NK-92 (cell line): ENCODE results near the gene JAZF1.
"Not testable (repeated sequence)": the region's sequence is repeated elsewhere in the genome, so short reads cannot be mapped to it uniquely, and the experiment has no call there.

ENCODE experiments used
- DNase-seq: peaks from one replicate; lab custom pipeline; 2025; ENCODE audit not compliant: unreplicated experiment; lab: John Stamatoyannopoulos, UW

Gene JAZF1

DNA sequence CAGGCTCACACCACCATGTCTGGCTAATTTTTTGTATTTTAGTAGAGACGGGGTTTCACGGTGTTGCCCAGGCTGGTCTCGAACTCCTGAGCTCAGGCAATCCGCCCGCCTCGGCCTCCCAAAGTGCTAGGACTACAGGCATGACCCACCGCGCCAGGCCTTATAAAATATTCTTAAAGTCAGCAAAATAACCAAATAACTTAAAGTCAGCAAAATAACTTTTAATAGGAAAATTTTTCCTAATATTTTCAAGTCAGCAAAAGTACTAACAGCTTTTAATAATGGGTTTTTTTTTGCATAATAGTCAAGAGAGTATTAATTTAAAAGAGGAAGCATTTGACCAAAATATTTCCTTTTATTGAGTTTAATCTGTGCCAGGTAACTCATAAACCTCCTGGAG lies 258.2 kb downstream of the JAZF1 start:
- DNase-seq: not testable (repeated sequence)

DNA sequence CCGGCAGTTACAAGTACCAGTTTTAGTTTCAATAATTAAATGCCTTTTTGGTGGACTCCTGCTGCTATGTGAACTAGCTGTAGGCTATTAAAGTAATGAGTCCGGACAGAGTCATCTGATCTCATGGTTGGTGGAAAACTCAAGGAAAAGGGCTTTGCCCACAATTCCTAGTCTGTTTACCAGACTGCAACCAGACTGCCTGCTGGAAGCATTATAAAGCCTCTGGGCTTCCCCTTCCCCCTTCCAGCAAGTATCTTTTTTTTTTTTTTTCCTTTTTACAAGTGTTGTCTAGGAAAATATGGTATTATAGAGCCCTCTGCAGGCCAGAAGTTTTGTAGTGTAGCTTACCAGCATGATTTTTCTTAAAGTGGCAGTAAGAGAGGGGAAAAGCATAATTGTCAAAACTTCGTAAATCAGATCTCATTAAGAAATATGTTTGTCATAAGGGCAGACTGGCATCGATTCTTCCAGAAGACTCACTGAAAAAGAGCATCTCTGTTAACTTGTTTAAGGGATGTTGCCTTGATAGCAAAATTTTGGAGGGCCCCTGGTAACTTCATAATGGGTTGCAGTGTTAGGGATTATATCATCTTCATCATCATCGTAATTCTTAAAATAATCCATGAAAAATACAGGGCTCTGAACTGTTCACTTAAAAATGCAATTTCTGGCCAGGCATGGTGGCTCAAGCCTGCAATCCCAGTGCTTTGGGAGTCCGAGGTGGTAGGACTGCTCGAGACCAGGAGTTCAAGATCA lies 259.3 kb downstream of the JAZF1 start:
- DNase-seq: no peak

DNA sequence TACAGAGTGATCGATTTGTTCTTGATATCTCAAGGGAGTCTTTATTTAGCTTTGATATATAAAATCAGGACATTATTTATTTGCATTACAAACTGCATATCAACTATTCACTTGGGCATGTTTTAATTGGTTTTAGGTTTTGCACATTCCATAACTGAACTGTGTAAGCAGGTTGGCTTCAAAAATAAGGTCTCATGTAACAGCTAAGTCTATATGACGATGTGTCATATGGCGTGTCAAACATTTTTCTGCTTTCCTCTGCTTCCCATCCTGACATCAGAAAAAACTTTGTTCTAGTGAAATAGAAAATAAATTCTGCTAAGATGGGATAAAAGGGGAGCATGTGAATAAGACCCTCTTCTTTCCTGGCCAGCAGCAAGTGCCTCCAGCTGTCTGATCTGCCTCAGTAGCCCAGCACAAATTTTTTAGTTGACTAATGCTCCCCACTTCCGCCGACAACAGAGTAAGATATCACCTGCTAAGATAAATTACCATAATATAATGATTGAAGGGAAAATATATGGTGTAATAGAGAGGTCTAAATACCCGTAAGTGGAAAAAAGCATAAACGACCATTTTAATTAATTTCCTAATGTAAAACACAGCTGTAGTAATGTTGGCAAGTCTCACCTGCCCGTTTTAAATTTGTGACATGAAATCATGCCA lies 260.2 kb downstream of the JAZF1 start:
- DNase-seq: no peak

DNA sequence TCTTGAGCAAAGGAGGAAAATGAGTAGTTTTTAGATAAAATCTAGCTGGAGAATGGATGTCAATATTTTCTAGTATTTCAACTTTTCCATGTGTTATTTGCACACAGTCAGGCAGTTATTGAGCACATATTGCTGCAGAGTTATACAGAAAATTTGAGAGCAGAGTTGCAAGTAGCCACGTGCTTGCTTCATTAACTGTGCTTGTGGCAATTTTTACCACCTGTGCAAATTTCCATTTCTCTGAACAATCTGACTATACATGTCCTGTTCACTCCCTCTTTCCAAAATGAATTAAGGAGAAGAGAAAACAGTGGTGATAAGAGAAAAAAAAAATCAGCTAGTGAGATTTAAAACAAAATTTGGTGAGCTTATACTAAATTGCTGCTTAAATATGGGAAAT lies 262.1 kb downstream of the JAZF1 start:
- no peak for DNase-seq

DNA sequence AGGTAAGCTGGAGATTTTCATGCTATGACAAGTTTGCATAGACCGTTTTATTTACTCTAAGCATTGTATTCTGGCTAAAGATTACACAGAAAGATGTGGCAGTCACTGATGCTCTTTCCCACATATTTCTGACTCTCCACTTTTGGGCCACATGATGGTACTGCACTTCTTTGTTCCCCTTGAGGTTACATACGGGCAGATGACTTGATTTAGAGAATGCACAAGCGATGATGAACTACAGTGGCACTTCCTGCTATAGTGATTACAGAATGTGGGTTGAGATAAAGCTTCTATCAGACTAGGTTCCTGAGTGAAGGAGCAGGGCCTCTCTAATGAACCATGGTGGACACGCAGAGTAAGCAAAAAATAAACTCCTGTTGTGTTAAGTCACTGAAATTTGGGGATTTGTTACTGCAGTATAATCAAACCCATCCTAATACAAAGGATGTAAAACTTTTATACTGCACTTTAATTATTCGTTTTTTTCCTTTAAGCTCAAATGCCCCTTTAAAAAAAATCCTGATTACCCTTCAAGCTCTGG lies 262.8 kb downstream of the JAZF1 start:
- DNase-seq: no peak

DNA sequence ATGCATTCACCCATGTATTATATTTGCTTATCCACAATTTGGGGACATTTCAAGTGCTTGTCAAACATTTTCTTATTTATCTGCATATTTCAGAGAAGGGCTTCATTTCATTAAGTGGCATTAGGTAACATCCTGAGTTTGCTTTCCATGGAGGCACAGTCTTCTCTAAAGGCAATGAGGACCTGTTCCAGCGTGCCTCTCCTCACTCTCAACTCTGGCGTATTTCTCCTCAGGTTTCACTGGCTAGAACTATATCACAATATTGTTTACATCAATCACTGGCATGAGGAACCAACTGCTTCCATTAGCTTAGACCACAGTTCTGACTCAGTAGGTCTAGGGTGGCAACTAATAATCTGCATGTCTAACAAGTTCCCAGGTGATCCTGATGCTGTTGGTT lies 263.5 kb downstream of the JAZF1 start:
- no peak for DNase-seq

DNA sequence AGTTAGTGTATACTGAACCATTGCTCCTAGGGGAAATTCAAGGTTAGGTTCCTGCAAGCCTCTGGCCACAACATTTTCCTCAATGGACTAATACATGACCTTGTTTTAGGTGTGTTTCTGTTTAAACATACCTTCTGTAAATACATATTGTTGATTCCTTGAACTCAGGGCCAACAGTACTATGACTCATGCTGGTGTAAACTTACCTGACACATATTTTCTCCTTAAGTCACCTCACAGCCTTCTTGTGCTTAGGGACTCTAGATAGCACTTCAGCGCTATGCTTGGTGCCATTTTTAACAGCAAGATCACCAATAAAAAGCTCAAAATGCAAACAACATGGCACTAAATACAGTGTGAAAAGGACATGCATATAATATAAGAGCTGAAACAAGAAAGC lies 264.2 kb downstream of the JAZF1 start:
- no peak for DNase-seq

DNA sequence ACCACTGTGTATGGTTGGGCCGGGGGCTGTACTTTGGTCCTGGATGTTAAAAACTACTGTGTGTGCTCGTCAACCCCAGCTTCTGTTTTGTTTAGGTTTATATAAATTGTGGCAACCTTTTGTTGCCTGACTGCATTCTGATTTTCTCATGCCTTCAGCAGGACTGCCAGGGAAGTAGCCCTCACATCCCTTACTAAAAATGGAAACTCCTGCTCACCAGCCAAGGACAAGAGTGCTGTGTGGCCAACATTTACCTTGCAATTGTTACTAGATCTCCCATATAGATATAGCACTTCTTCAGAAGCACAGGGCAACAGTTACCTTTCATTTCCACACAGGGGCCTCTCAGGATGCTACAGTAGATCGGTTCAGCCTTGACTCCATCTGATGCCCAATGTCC lies 266.2 kb downstream of the JAZF1 start:
- DNase-seq: no peak

DNA sequence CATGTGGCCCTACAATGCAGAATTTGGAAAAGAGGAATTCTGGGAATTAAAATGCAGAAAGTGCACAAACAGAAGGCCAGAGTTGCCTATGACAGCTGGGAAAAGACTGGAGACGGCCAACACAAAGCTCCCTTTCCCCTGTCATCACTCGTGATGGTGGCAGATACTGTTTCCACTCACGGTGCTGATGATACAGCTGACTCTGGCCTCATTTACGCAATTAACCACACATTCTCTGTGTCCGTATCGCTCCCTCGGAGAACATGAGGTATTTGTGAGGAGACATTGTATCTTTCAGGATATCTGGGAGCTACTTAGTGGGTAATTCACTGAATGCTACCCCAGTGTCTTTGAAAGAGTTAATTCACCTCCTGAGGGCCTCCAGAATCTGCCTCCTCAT lies 267.8 kb downstream of the JAZF1 start:
- DNase-seq: no peak

DNA sequence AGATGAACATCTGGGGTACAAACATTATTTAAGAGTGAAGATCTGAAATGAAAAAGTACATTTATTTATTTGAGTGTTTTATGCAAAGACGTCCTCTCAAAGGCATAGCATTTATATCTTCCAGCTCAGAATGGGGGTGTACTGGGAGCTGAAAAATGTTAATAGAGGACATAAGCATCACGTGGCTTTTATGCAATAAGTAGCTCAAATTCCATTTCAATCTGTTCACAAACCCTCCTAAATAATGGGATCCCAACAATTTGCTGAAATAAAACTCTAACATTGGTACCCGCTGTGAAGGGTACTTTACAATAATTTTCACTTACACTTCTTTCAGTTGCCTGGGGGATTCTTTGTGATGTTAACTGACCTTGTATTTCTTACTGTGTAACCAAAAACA lies 268.7 kb downstream of the JAZF1 start:
- no peak for DNase-seq

DNA sequence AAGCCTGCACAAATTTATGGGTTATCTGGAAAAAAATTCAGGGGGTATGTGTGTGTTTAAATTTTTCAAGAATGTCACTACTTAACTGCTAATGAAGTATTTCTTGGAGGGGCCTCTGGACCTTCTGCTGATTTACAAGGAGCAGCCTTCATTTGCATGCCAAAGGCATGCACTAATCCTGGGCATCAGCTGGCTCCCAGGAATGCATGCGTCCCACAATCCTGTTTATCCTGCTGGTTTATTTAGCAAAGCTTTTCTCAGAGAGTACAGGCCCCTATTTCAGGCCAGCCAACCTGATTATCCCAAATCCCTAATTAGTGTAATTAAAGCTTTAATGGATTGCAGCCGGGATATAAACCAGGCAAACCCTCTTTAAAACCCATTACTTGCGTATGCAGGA lies 270.3 kb downstream of the JAZF1 start:
- DNase-seq: no peak

DNA sequence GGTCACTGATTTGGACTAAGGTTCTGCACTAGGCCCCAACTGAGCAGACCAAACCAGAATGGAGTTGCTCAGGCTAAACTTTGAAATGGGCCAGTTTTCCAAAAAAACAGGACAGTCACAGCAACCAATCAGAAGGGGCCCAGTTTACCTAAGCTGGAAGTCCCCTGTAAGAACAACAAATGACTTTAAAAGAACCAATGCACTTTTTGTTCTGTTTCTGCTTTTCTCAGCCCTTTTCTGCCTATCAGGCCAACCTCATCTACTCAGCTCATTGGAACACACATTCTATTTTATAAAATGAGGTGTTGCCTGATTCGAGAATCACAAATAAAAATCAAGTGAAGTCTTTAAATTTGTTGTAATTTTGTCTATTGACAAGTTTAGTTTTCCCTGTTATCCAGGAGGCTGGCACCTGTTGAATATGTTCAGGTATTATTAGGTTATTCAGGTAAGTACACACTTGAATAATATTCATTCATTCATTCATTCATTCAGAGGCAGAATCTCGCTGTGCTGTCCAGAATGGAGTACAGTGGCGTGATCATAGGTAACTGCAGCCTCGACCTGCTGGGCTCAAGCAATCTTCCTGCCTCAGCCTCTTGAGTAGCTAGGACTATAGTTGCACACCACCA lies 271.9 kb downstream of the JAZF1 start:
- no peak for DNase-seq

DNA sequence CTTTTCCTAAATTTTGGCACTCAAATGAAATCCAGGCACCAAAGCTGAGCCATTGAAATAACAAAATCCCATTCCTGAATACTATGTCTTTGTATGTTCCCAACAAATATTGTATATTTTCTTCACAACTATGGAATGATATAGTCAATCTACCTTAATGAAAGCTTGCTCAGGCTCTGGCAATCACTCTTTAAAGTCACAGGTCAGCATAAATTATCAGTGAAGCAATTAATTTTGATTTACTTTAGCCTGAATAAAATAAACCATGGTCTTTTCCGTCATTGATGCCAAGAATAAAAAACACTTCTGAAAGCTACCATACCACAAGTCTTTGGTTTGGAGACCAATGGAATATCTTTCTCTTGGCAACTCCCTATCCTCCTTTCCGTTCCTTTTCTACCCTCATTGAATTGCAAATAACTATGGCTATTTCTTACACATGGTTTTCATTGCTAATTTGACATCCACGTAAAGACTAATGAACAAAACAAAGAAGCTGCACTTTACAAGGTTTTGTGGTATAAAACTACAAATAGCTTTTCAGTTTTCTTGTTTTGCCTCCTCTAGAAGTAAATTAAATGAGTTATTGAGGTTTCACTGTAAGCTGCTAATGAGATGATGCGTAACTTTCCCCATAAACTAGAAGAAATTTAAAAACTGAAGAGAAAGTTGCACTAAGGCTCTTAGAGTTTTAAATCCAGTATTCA lies 274.1 kb downstream of the JAZF1 start:
- DNase-seq: no peak

DNA sequence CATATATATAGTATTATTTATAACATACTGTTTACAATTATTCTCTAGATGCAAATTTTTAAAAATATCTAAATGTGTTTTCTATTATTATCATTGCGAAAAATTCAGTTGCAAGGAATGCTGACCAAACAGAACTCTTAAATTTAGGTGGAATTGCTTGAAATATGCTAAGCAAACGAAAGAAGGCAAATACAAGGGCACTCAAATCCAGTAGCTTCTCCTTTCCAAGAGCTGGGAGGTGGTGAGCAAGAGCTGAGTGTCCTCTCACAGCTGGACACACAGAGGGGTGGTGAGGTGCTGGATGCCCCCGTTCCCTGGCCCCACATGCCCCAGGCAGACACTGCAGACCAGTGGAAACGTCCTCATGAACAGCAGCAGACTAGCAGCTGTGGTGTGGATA lies 274.6 kb downstream of the JAZF1 start:
- no peak for DNase-seq

DNA sequence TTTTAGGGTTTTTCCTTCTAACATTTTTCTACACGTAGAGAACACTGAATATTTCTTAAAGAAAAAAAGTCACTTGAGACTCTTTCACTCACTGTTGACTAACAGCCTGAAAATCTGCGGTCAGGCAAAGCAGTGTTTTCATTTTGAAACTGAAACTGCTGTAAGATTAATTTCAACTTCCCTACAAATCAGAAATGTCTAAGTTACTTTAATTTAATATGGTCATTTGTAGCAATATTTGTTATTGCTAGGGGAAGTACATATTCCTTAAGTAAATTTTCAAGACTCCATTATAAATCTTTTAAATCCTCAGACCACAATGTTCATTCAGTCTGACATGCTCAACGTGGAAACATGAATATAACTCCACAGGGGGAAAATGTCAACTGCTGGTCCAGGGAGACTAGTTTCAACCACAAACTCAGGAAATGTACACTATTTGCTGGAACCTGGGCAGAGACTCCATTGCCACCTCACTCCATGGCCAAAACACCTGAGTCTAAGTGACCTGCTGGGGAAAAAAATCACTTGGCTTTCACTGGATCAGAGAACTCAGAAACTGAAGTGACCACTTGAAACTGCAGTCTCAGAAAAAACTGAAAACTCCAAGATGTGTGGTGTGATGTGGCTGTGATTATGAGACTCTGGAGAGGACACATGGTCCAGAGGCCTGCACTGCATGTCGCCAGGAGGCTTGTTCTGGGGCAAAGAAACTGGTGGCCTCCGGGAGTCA lies 279.4 kb downstream of the JAZF1 start:
- DNase-seq: no peak

DNA sequence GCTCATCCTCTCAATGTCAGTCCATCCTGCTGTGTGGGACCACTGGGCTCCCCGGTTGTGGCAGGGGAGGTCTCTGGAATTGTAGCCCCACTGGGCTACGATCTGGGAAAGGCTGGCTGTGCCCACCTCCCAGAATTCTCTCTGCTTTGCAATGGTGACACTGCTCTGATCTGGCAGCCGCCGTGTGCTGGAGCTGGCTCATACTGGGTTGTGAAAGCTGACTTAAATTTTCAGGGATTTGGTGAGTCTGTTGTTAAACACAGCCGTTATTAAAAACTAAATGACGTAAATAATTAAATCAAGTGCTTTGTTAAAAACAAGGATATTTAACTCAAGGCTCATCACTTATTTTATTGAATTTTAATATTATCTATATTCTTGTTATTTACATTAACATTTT lies 280.6 kb downstream of the JAZF1 start:
- DNase-seq: no peak

DNA sequence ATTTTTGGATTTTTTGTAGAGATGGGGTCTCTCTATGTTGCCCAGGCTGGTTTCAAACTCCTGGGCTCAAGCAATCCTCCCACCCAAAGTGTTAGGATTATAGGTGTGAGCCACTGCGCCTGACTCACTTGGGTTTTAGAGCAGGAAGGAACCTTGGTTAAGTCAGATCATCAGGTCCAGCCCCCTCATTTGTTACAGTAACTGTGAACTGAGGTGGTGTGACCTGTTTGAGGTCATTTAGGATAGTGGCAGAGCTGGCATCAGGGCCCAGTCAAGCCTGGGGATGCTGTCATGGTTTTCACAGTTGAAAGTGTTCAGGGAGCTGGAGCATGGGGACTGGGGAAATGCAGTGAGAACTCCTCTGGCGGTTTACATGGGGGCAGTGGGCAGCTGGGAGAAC lies 281.0 kb downstream of the JAZF1 start:
- no peak for DNase-seq

DNA sequence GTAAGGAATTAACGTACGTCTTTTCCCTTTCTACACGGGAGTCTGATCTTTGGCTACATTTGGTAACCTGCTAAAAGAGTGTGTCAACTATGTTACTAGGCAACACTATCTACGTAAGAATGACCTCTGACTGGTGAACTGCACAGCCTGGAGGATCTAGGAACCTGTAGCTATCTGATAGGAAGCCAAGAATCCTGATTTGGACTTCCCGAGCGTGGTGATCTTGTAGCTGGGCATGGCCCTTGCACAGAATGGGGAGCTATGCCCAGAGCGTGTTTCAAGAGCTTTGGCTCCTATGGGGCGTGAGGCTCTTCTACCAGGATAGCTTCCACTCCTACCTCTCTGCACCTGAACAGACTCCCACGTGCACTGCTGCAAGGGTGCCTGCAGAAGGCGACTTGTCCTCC lies 283.2 kb downstream of the JAZF1 start:
- DNase-seq: no peak

DNA sequence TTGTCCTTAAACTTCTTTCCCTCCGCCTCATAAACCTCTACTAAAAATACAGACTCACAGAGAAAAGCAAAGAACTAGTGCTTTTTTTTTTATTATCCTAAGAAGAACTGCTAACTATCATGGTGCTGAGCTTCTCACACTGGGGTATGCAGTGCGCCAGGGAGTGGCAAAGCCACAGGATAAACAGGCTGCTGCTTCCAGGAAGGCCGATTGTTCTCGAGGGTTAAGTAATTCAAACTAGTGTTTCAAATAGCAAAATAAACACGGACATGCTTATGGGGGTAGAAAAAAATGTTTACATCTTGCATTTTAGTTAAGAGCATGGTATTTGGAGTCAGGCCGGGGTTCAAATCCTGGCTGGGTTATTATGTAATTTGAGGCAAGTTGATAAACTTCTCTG lies 283.6 kb downstream of the JAZF1 start:
- DNase-seq: no peak

DNA sequence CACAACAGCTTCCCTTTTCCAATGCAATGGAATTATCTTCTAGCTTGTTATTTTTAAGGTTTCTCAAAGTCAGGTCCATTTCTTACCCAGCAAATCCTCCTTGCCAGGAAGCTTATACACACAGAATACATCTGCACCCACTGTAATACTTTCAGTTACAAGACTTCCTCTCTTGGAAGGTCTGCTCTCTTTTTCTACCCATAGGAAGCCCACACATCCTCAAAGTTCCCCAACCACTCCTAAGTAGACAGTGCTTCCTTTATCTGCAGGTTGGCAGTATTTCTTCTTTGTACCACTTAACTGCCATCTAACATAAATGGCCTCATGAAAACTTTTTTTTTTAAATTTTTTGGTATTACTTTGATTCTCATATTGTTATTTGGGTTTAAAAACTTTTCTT lies 285.0 kb downstream of the JAZF1 start:
- DNase-seq: no peak
